DOHH2 (cell line): ENCODE measurements around the gene DDX59.

ENCODE experiments used
- H3F3A ChIP-seq: fragments of 200-600 bp; sonication (generic), shearing (Covaris generic); 2 replicates; pipeline ENCODE4 v1.6.0; 2016; ENCODE audit warnings: antibody characterized with exemption, mild to moderate bottlenecking; ENCODE audit not compliant: control insufficient read depth, insufficient read depth
- H3K27ac ChIP-seq: fragments of 200-600 bp; sonication (generic); 2 replicates; pipeline ENCODE4 v1.5.1; 2014; ENCODE audit warnings: low read depth, mild to moderate bottlenecking, low read length, moderate library complexity
- H3K27me3 ChIP-seq: fragments of 200-600 bp; sonication (generic); 2 replicates; pipeline ENCODE4 v1.6.1; 2014; ENCODE audit warnings: mild to moderate bottlenecking, low read length, mixed read lengths; ENCODE audit not compliant: control insufficient read depth
- H3K36me3 ChIP-seq: fragments of 200-600 bp; sonication (generic); 2 replicates; pipeline ENCODE4 v1.6.1; 2014; ENCODE audit warnings: mild to moderate bottlenecking, low read length, moderate library complexity, mixed read lengths; ENCODE audit not compliant: control insufficient read depth
- H3K4me1 ChIP-seq: fragments of 200-600 bp; sonication (generic); 2 replicates; pipeline ENCODE4 v1.6.1; 2014; ENCODE audit warnings: mild to moderate bottlenecking, low read length, mixed read lengths; ENCODE audit not compliant: control insufficient read depth
- H3K4me2 ChIP-seq: fragments of 200-600 bp; sonication (generic); 2 replicates; pipeline ENCODE4 v1.6.0; 2014; ENCODE audit warnings: mild to moderate bottlenecking, low read length, moderate library complexity
- H3K4me3 ChIP-seq: fragments of 200-600 bp; sonication (generic); 2 replicates; pipeline ENCODE4 v1.5.1; 2014; ENCODE audit warnings: mild to moderate bottlenecking, low read length, mixed read lengths
- H3K79me2 ChIP-seq: fragments of 200-600 bp; sonication (generic); 2 replicates; pipeline ENCODE4 v1.6.1; 2014; ENCODE audit warnings: mild to moderate bottlenecking, low read length, mixed read lengths; ENCODE audit not compliant: control insufficient read depth
- H3K9me2 ChIP-seq: fragments of 200-600 bp; sonication (generic); replicated peaks from 2 replicates; pipeline ENCODE4 v1.6.1; 2014; ENCODE audit warnings: mild to moderate bottlenecking, low read length, mixed read lengths; ENCODE audit not compliant: control insufficient read depth
- H3K9me3 ChIP-seq: fragments of 200-600 bp; sonication (generic); 2 replicates; pipeline ENCODE4 v1.6.1; 2014; ENCODE audit warnings: antibody characterized with exemption, low read length, mixed read lengths; ENCODE audit not compliant: control insufficient read depth, insufficient read depth
- H4K20me1 ChIP-seq: fragments of 200-600 bp; sonication (generic); 2 replicates; pipeline ENCODE4 v1.6.0; 2014; ENCODE audit warnings: low read depth, mild to moderate bottlenecking, antibody characterized with exemption, low read length, moderate library complexity; ENCODE audit not compliant: control insufficient read depth, insufficient read depth
- EZH2phosphoT487 ChIP-seq: fragments of 200-600 bp; sonication (generic); IDR thresholded peaks from 2 replicates; pipeline ENCODE4 v1.6.1; 2017; ENCODE audit warnings: borderline replicate concordance, mild to moderate bottlenecking, antibody characterized with exemption, low read length, moderate library complexity, mixed read lengths
- TF ChIP-seq, protein P1 (sequence below): fragments of 200-600 bp; sonication (generic); IDR thresholded peaks from one replicate; pipeline ENCODE4 v1.5.1; 2014; ENCODE audit warnings: antibody characterized with exemption, mild to moderate bottlenecking, low read depth, low read length; ENCODE audit not compliant: poor library complexity, severe bottlenecking

The DDX59 gene

DNA sequence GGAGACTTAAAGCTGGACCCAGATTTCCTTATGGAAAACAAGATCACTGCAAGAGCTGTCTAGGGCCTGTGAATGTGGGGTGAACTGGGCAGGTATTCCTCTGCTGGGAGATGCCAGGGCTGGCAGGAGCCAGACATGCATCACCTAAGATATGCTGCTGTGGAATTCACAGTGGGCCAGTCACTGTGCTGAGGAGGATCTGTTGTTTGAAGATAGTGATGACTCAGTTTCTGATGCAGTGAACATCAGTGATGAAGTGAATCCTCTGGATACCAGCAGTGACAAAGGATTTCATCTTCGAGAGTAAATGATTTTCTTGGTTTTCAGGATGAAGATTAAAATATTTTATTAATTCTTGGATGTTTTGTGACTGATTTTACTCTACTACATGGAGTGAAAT is 39.1 kb upstream of the DDX59 start:
- no peaks in the 10 kb centered on the region for H3K9me3 ChIP-seq

DNA sequence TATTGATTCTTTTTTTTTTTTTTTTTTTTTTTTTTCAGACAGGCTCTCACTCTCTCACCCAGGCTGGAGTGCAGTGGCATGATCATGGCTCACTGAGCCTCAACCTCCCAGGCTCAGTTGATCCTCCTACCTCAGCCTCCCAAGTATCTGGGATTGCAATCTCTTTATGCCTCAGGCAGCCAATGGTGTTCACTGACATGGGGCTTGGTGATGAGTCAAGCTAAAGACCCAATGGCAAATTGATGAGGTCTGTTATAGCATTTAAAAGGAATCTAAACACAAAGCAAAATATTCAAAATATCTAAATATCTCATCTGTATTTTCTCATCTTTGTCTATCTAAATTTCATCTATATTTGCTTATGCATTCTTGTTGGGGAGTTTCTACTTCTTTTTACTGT is 38.5 kb upstream of the DDX59 start:
- Histone ChIP-seq H3K4me2 (no peak overlapping the region), H3K4me3 (no peak overlapping the region), H3F3A (no peaks in the 10 kb centered on the region), H3K9me3 (no peaks in the 10 kb centered on the region), H3K79me2 (no peaks in the 10 kb centered on the region), H3K9me2 (no peaks in the 10 kb centered on the region), H3K4me1 (no peaks in the 10 kb centered on the region), H3K36me3 (no peaks in the 10 kb centered on the region), H3K27me3 (no peaks in the 10 kb centered on the region), H3K27ac (no peak overlapping the region), H4K20me1 (no peaks in the 10 kb centered on the region)
- TF ChIP-seq EZH2phosphoT487: no peak
- TF ChIP-seq, protein P1, sequence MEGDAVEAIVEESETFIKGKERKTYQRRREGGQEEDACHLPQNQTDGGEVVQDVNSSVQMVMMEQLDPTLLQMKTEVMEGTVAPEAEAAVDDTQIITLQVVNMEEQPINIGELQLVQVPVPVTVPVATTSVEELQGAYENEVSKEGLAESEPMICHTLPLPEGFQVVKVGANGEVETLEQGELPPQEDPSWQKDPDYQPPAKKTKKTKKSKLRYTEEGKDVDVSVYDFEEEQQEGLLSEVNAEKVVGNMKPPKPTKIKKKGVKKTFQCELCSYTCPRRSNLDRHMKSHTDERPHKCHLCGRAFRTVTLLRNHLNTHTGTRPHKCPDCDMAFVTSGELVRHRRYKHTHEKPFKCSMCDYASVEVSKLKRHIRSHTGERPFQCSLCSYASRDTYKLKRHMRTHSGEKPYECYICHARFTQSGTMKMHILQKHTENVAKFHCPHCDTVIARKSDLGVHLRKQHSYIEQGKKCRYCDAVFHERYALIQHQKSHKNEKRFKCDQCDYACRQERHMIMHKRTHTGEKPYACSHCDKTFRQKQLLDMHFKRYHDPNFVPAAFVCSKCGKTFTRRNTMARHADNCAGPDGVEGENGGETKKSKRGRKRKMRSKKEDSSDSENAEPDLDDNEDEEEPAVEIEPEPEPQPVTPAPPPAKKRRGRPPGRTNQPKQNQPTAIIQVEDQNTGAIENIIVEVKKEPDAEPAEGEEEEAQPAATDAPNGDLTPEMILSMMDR: no peak

More for the DNA sequence above, 39.1 kb upstream of the DDX59 start:
- Histone ChIP-seq H3K4me3 (no peak overlapping the region), H3K79me2 (no peaks in the 10 kb centered on the region), H3K4me2 (no peak overlapping the region), H3K36me3 (no peaks in the 10 kb centered on the region), H3K27me3 (no peaks in the 10 kb centered on the region), H3K27ac (no peak overlapping the region), H3F3A (no peaks in the 10 kb centered on the region), H4K20me1 (no peaks in the 10 kb centered on the region), H3K9me2 (no peaks in the 10 kb centered on the region), H3K4me1 (no peaks in the 10 kb centered on the region)
- no peak for TF ChIP-seq EZH2phosphoT487
- TF ChIP-seq, protein P1: no peak

DNA sequence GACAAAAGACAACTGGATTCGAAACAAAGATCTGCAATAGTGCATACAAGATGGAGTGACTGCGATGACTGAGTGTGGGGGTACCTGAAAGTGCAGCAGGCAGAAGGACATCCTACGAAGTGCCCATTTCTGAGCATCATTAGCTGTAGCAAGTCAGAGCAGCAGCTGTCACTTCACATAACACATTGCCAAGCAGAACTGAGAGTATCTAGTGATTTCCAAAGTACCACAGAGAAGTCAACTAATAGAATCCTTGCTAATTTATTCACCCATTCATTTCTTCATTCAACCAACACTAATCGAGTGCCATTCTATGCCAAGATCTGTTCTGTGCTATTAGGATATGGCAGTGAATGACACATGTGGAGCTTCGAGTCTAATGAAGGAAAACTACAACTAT is 37.4 kb upstream of the DDX59 start:
- no peaks in the 10 kb centered on the region for H3F3A ChIP-seq
- H3K9me3 ChIP-seq: no peaks in the 10 kb centered on the region
- no peaks in the 10 kb centered on the region for H3K4me1 ChIP-seq
- TF ChIP-seq, protein P1: no peak
- TF ChIP-seq EZH2phosphoT487: no peak
- H3K36me3 ChIP-seq: no peaks in the 10 kb centered on the region
- H3K79me2 ChIP-seq: no peaks in the 10 kb centered on the region
- peaks cover under 1% of the 10 kb centered on the region; the same call in 1 of the 2 replicates for H3K27me3 ChIP-seq
- H3K4me3 ChIP-seq: no peak overlapping the region
- H4K20me1 ChIP-seq: no peaks in the 10 kb centered on the region
- H3K9me2 ChIP-seq: no peaks in the 10 kb centered on the region
- H3K27ac ChIP-seq: no peak overlapping the region
- H3K4me2 ChIP-seq: no peak overlapping the region
